ENCODE results near the gene PLCB3. TPM values are rescaled to one million over a fixed set of nuclear protein-coding genes. Genes with fewer than 3 reads are reported as not detected.
A peak's percentile ranks its signal among the peaks of the same experiment; 100 is the strongest.

PLCB3 gene
- total and polyA plus RNA-seq, 2 of the 13 experiments (the other 11 are each of a cell fraction or from before 2014, with no cell fraction given): 7.5 to 13.8 TPM

GRCh38 chr11:64314146-64314804 is 62.9 kb downstream of the PLCB3 start (continued):
- TF ChIP-seq RERE (CRISPR knock-in tag; IDR thresholded peaks at IDR 0.05; ENCODE audit: low read depth): no peak
- no peak for TF ChIP-seq SOX5 (CRISPR knock-in tag; IDR thresholded peaks at IDR 0.05; ENCODE audit: borderline replicate concordance)

GRCh38 chr11:64314805-64315561 is 63.7 kb downstream of the PLCB3 start:
- Histone ChIP-seq H3K4me2 (ENCODE audit: low read depth, low read length) (no peak overlapping the region), H3K79me2 (ENCODE audit: insufficient read depth, low read length) (peaks cover 15% of the 10 kb centered on the region), H4K20me1 (ENCODE audit: insufficient read depth, low read length) (no peaks in the 10 kb centered on the region), H3K9ac (ENCODE audit: insufficient read depth, low read depth, low read length) (no peak overlapping the region), H3K4me3 (replicated peaks in 1 of 3; ENCODE audit: insufficient read depth in 1 of 3, low read depth in 2 of 3, low read length in 3 of 3) (no peak overlapping the region), H3K4me1 (ENCODE audit: insufficient read depth, low read length) (peaks cover 34% of the 10 kb centered on the region), H3K9me3 (ENCODE audit: low read length) (no peaks in the 10 kb centered on the region), H3K27me3 (ENCODE audit: control insufficient read depth in 1 of 2, insufficient read depth in 2 of 2, low read length in 2 of 2) (no peaks in the 10 kb centered on the region; a peak in 1 of 5 replicates), H3K36me3 (replicated peaks in 1 of 2; ENCODE audit: control insufficient read depth in 1 of 2, insufficient read depth in 2 of 2, low read length in 2 of 2) (peaks cover 0 to 18% of the 10 kb centered on the region in 2 experiments; a peak in 2 of 5 replicates), H2AFZ (ENCODE audit: low read length) (no peak overlapping the region), H3K27ac (ENCODE audit: extremely low read length, insufficient read depth, low read length) (no peak overlapping the region)
- intact Hi-C loops (cut with micrococcal nuclease; ENCODE audit: unreplicated experiment): no loop called here
- BruUV-seq (replicated peaks): no TSS peak
- ChIA-PET POLR2A (interaction anchor here (4.5 kb wide), 1 partner anchor 9 kb away, joined by 103 read pairs; the partner anchor contains the start of gene ESRRA), CTCF (ENCODE audit: low intra/inter-chr PET ratio, low total read pairs) (no interaction called here)
- ATAC-seq: no peak
- DNase-seq (ENCODE audit: low spot score): no peak
- 95% methylated on average over 17 of the region's 24 CpGs for WGBS (ENCODE audit: low lambda C conversion rate)
- FAIRE-seq: no peak
- in situ Hi-C loops (cut with HindIII; ENCODE audit: extremely low pct_ligation_motif_present, low pct_unique_long_range_greater_than_20kb): no loop called here
- TF ChIP-seq NFE2 (CRISPR knock-in tag; IDR thresholded peaks at IDR 0.05) (no peak), NCOA2 (CRISPR knock-in tag; IDR thresholded peaks at IDR 0.05) (no peak), FOXP1 (IDR thresholded peaks at IDR 0.05) (no peak), FOXP1 (CRISPR knock-in tag; IDR thresholded peaks at IDR 0.05) (no peak), ZNF17 (CRISPR knock-in tag; IDR thresholded peaks at IDR 0.05) (no peak), ZNF629 (CRISPR knock-in tag; conservative IDR thresholded peaks at IDR 0.05) (peak; percentile 79), ZNF331 (CRISPR knock-in tag; IDR thresholded peaks at IDR 0.05) (no peak), ZNF160 (CRISPR knock-in tag; IDR thresholded peaks at IDR 0.05) (no peak), CBFB (CRISPR knock-in tag; IDR thresholded peaks at IDR 0.05) (no peak), ISL2 (CRISPR knock-in tag; IDR thresholded peaks at IDR 0.05) (no peak)
- TF ChIP-seq, protein P1, sequence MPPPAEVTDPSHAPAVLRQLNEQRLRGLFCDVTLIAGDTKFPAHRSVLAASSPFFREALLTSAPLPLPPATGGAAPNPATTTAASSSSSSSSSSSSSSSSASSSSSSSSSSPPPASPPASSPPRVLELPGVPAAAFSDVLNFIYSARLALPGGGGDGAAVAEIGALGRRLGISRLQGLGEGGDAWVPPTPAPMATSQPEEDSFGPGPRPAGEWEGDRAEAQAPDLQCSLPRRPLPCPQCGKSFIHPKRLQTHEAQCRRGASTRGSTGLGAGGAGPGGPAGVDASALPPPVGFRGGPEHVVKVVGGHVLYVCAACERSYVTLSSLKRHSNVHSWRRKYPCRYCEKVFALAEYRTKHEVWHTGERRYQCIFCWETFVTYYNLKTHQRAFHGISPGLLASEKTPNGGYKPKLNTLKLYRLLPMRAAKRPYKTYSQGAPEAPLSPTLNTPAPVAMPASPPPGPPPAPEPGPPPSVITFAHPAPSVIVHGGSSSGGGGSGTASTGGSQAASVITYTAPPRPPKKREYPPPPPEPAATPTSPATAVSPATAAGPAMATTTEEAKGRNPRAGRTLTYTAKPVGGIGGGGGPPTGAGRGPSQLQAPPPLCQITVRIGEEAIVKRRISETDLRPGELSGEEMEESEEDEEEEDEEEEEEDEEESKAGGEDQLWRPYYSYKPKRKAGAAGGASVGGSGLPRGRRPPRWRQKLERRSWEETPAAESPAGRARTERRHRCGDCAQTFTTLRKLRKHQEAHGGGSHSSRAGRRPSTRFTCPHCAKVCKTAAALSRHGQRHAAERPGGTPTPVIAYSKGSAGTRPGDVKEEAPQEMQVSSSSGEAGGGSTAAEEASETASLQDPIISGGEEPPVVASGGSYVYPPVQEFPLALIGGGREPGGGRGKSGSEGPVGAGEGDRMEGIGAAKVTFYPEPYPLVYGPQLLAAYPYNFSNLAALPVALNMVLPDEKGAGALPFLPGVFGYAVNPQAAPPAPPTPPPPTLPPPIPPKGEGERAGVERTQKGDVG (CRISPR knock-in tag; IDR thresholded peaks at IDR 0.05; ENCODE audit: borderline replicate concordance): 0 out of 2 replicates have a peak, but pooled peaks have one; percentile 48
